BE2C (cell line): Measurements from ENCODE around the gene GAS7.

Experiments
- DNase-seq: peaks from one replicate; pipeline ENCODE4 v3.0.0-alpha.2; 2020
- H3K27me3 ChIP-seq: fragments of 250-450 bp; sonication (Bioruptor Pico); 2 replicates; pipeline ENCODE4 v1.5.1; 2020; ENCODE audit warnings: mild to moderate bottlenecking
- H3K36me3 ChIP-seq: fragments of 250-450 bp; sonication (Bioruptor Pico); 2 replicates; pipeline ENCODE4 v1.5.1; 2020; ENCODE audit warnings: mild to moderate bottlenecking
- H3K4me1 ChIP-seq: fragments of 250-450 bp; sonication (Bioruptor Pico); 2 replicates; pipeline ENCODE4 v1.5.1; 2020
- H3K4me3 ChIP-seq: 2 replicates; pipeline ENCODE4 v1.5.1; 2011; ENCODE audit warnings: low read depth, low read length
- H3K9me3 ChIP-seq: fragments of 250-450 bp; sonication (Bioruptor Pico); 2 replicates; pipeline ENCODE4 v1.5.1; 2020
- TF ChIP-seq, protein P1 (sequence below): IDR thresholded peaks from 2 replicates; pipeline ENCODE4 v1.5.1; 2012; ENCODE audit warnings: mild to moderate bottlenecking, low read depth, low read length

GAS7 gene

DNA sequence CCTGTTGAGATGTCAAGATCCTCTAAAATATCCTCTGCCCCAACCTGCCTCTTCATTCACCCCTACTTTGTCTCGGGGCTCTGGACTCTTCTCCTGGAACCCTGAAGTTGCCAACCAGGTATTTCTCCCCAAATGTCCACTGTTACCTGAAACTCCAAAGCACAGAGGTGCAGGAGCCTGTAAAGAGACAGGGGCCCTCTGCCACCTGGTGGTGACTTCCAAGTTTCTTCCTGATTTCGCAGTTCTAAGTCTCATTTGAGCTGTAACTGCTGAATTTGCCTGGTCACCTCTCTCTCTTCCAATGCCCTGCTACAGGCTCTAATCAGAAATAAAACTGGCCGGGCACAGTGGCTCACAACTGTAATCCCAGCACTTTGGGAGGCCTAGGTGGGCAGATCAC, 216.2 kb downstream of the GAS7 start:
- Histone ChIP-seq H3K9me3 (no peaks in the 10 kb centered on the region), H3K4me1 (no peaks in the 10 kb centered on the region), H3K27me3 (no peaks in the 10 kb centered on the region), H3K36me3 (no peaks in the 10 kb centered on the region), H3K4me3 (no peak overlapping the region)
- TF ChIP-seq, protein P1, sequence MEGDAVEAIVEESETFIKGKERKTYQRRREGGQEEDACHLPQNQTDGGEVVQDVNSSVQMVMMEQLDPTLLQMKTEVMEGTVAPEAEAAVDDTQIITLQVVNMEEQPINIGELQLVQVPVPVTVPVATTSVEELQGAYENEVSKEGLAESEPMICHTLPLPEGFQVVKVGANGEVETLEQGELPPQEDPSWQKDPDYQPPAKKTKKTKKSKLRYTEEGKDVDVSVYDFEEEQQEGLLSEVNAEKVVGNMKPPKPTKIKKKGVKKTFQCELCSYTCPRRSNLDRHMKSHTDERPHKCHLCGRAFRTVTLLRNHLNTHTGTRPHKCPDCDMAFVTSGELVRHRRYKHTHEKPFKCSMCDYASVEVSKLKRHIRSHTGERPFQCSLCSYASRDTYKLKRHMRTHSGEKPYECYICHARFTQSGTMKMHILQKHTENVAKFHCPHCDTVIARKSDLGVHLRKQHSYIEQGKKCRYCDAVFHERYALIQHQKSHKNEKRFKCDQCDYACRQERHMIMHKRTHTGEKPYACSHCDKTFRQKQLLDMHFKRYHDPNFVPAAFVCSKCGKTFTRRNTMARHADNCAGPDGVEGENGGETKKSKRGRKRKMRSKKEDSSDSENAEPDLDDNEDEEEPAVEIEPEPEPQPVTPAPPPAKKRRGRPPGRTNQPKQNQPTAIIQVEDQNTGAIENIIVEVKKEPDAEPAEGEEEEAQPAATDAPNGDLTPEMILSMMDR = no peak
- DNase-seq = no peak

DNA sequence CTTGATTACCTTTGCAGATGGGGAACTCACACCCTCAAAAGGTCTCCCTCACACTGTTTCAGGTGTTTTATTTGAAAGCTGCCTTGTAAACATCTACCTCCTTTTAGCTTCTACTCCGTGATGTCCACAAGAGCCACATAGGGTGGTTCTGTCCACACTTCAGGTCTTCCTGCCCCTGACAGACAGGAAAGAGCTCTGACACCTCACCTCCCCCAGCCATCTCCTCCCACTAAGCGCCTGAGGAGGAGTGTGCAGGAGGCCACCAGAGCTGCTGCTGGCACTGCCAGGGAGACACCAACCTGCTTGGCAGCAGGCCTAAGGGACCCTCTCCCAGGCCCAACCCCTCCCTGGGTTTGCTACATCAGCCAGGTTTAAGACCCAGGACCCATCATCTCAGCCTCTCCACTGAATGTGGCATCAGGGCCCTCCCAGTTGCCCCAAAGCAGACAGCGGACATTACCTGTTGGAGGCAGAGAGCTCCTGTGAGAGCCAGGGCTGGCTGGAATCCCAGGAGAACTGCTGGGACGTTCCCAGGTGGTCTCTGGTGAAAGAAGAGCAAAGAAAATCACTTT, 217.0 kb downstream of the GAS7 start:
- TF ChIP-seq, protein P1 = no peak
- no peaks in the 10 kb centered on the region for H3K4me1 ChIP-seq
- no peaks in the 10 kb centered on the region for H3K27me3 ChIP-seq
- H3K36me3 ChIP-seq = no peaks in the 10 kb centered on the region
- no peaks in the 10 kb centered on the region for H3K9me3 ChIP-seq
- DNase-seq = no peak
- no peak overlapping the region for H3K4me3 ChIP-seq

DNA sequence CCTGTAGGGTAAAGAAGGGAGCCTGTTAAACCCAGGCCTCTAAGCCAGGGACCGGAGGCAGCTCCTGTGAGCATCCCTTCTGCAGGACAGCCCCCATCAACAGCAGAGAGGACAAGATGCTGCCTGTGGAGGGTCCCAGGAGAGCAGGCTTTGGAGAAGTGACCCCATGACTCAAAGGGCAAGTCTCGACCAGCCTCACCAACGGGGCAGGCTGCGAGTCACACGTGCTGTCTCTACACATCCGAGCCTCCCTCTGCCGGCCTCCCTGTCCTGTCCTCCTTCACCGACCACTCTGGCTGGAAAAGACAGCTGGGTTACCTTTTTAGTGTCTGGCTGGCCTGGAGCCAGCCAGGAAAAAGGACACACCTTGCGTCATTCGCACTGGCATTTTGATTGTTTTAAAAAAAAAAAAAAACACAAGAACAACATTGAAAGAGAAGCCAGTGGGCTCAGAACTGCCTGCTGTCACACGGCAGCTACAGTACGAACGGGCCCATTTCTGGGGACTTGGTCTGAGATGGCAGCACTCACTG, 218.9 kb downstream of the GAS7 start:
- TF ChIP-seq, protein P1 = no peak
- Histone ChIP-seq H3K27me3 (no peaks in the 10 kb centered on the region), H3K9me3 (no peaks in the 10 kb centered on the region), H3K36me3 (no peaks in the 10 kb centered on the region), H3K4me3 (no peak overlapping the region), H3K4me1 (no peaks in the 10 kb centered on the region)
- no peak for DNase-seq

DNA sequence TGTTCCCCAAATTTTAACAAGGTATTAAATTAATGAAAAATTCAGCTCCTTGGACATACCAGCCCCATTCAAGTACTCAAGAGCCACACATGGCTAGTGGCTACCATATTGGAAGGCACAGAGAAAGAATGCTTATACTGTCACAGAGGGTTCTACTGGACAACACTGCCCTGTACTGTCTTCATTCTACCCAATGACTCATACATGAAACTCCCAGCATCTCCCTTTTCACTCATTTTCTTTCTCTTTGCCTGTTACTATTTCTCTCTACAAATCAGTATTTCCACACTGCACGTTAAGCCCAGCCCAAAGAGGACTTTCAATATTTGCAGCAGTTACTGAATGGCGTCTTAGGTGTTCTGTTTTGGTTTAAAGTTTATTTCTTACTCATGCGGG, 221.2 kb downstream of the GAS7 start:
- Histone ChIP-seq H3K4me1 (no peaks in the 10 kb centered on the region), H3K9me3 (no peaks in the 10 kb centered on the region), H3K4me3 (no peak overlapping the region), H3K36me3 (no peaks in the 10 kb centered on the region), H3K27me3 (no peaks in the 10 kb centered on the region)
- TF ChIP-seq, protein P1 = no peak
- DNase-seq = no peak

DNA sequence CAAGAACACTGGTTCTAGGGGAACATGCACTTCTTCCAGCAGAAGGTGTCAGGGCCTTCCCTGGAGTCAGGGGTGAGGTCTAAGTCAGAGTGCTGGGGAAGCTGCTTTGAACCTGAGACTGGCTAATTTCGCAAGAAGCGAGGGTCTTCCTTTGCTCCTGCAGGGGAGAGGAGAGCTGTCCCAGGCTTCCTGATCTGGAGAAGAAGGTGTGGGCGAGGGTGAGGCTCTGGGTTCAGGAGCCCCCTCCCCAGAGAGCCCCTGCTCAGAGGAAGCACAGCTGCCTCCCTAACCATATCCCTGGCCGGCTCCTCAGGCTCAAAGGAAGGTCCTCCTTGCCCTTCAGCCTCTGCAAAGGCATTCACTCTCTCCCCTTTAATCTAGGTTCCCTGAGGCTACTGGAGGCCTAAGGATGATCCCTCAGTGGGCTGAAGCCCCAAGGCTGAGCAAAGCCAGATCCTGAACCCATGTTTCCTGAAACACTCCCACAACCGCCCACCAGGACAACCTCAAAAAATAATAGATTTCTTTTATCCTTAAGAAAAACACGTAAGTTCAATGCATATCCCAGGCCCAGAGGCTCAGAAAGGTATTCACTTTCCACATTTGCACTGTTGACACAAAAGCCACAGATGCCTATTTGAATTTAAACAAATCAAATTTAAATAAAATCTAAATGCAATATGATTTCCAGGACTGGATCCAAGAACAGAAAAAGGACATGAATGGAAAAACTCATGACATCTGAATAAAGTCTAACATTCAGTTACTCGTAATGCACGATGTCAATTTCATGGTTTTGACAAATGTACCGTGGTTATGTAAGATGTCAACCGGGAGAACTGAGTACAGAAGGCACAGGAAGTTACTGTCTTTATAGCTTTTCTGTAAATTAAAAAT, 221.9 kb downstream of the GAS7 start:
- Histone ChIP-seq H3K36me3 (no peaks in the 10 kb centered on the region), H3K27me3 (no peaks in the 10 kb centered on the region), H3K9me3 (no peaks in the 10 kb centered on the region), H3K4me3 (no peak overlapping the region), H3K4me1 (no peaks in the 10 kb centered on the region)
- no peak for DNase-seq
- TF ChIP-seq, protein P1 = no peak
